SU-DHL-6 (cell line): ENCODE data around the gene FAXDC2.

Source experiments
- H2AFZ ChIP-seq: fragments of 200-600 bp; sonication (generic); 2 replicates; pipeline ENCODE4 v1.6.1; 2014; ENCODE audit warnings: low read depth, mild to moderate bottlenecking, moderate library complexity, mixed read lengths, antibody characterized with exemption, low read length; ENCODE audit not compliant: severe bottlenecking
- H3F3A ChIP-seq: fragments of 200-600 bp; shearing (Covaris generic); 2 replicates; pipeline ENCODE4 v1.6.0; 2016; ENCODE audit warnings: antibody characterized with exemption, mild to moderate bottlenecking; ENCODE audit not compliant: insufficient read depth
- H3K27ac ChIP-seq: fragments of 200-600 bp; sonication (generic); 2 replicates; pipeline ENCODE4 v1.5.1; 2016; ENCODE audit warnings: low read depth, mild to moderate bottlenecking, low read length, moderate library complexity, mixed read lengths
- H3K27me3 ChIP-seq: fragments of 200-600 bp; sonication (generic), shearing (Covaris generic); 2 replicates; pipeline ENCODE4 v1.6.0; 2014; ENCODE audit warnings: mild to moderate bottlenecking, low read length
- H3K36me3 ChIP-seq: fragments of 200-600 bp; sonication (generic); 2 replicates; pipeline ENCODE4 v1.6.1; 2014; ENCODE audit warnings: mild to moderate bottlenecking, low read length, mixed read lengths
- H3K4me2 ChIP-seq: fragments of 300-600, 200-600 bp; shearing (Covaris generic), sonication (generic); 2 replicates; pipeline ENCODE4 v1.6.0; 2014; ENCODE audit warnings: low read length, low read depth, mild to moderate bottlenecking; ENCODE audit not compliant: poor library complexity, severe bottlenecking
- H3K4me3 ChIP-seq: fragments of 200-600 bp; sonication (generic); 2 replicates; pipeline ENCODE4 v1.5.1; 2014; ENCODE audit warnings: antibody characterized with exemption, low read length, mild to moderate bottlenecking, mixed read lengths; ENCODE audit not compliant: insufficient read depth, poor library complexity, severe bottlenecking
- H3K79me2 ChIP-seq: fragments of 200-600 bp; sonication (generic); 2 replicates; pipeline ENCODE4 v1.6.1; 2014; ENCODE audit warnings: mild to moderate bottlenecking, low read length, moderate library complexity; ENCODE audit not compliant: insufficient read depth
- H3K9ac ChIP-seq: fragments of 200-600 bp; sonication (generic); 2 replicates; pipeline ENCODE4 v1.7.0; 2014; ENCODE audit warnings: mild to moderate bottlenecking, low read length
- H3K9me2 ChIP-seq: fragments of 200-600 bp; sonication (generic); replicated peaks from 2 replicates; pipeline ENCODE4 v1.6.1; 2014; ENCODE audit warnings: low read length; ENCODE audit not compliant: insufficient read depth
- H3K9me3 ChIP-seq: fragments of 200-600 bp; sonication (generic); 2 replicates; pipeline ENCODE4 v1.6.1; 2014; ENCODE audit warnings: low read length, mixed read lengths; ENCODE audit not compliant: insufficient read depth
- H4K20me1 ChIP-seq: fragments of 200-600 bp; sonication (generic); 2 replicates; pipeline ENCODE4 v1.6.1; 2014; ENCODE audit warnings: low read depth, mild to moderate bottlenecking, antibody characterized with exemption, low read length, moderate library complexity, mixed read lengths
- CTCF ChIP-seq: fragments of 200-600 bp; sonication (generic); IDR thresholded peaks from one replicate; pipeline ENCODE4 v1.5.1; 2017; ENCODE audit warnings: antibody characterized with exemption, mild to moderate bottlenecking, low read length, moderate library complexity; ENCODE audit not compliant: insufficient read depth, poor library complexity, severe bottlenecking
- EZH2phosphoT487 ChIP-seq: fragments of 200-600 bp; sonication (generic), shearing (Covaris generic); conservative IDR thresholded peaks from 2 replicates; pipeline ENCODE4 v1.6.1; 2018; ENCODE audit warnings: mild to moderate bottlenecking, antibody characterized with exemption, low read length, moderate library complexity, mixed read lengths

Gene FAXDC2

GRCh38 chr5:154794525-154795234 lies 55.7 kb downstream of the FAXDC2 start:
- H3K36me3 ChIP-seq: peaks cover 56% of the 10 kb centered on the region
- H3K4me2 ChIP-seq: no peak overlapping the region
- H3K9me2 ChIP-seq: no peaks in the 10 kb centered on the region
- no peak overlapping the region for H3K4me3 ChIP-seq
- no peak overlapping the region for H3K27ac ChIP-seq
- H4K20me1 ChIP-seq: peaks cover 16% of the 10 kb centered on the region
- no peaks in the 10 kb centered on the region for H3K27me3 ChIP-seq
- H3K79me2 ChIP-seq: peaks cover 30% of the 10 kb centered on the region
- no peak overlapping the region for H2AFZ ChIP-seq
- H3K9ac ChIP-seq: no peak overlapping the region
- no peaks in the 10 kb centered on the region for H3K9me3 ChIP-seq
- no peak for TF ChIP-seq EZH2phosphoT487
- no peak for TF ChIP-seq CTCF
- peaks cover 7% of the 10 kb centered on the region; the same call in 1 of the 2 replicates for H3F3A ChIP-seq

GRCh38 chr5:154793599-154794524 lies 56.5 kb downstream of the FAXDC2 start:
- no peak overlapping the region for H3K4me2 ChIP-seq
- H3K27ac ChIP-seq: no peak overlapping the region
- no peak overlapping the region for H3K4me3 ChIP-seq
- peaks cover 49% of the 10 kb centered on the region for H3K36me3 ChIP-seq
- H3K9me3 ChIP-seq: no peaks in the 10 kb centered on the region
- TF ChIP-seq EZH2phosphoT487 (no peak), CTCF (no peak)
- no peaks in the 10 kb centered on the region for H3K9me2 ChIP-seq
- peaks cover 36% of the 10 kb centered on the region for H3K79me2 ChIP-seq
- H2AFZ ChIP-seq: no peak overlapping the region
- H4K20me1 ChIP-seq: peaks cover 20% of the 10 kb centered on the region
- no peak overlapping the region for H3K9ac ChIP-seq
- no peaks in the 10 kb centered on the region for H3K27me3 ChIP-seq
- peaks cover 7% of the 10 kb centered on the region; the same call in 1 of the 2 replicates for H3F3A ChIP-seq

GRCh38 chr5:154791535-154791934 lies 58.9 kb downstream of the FAXDC2 start:
- no peak overlapping the region for H3K9ac ChIP-seq
- no peak overlapping the region for H3K4me3 ChIP-seq
- no peak overlapping the region for H3K27ac ChIP-seq
- H3K36me3 ChIP-seq: peaks cover 31% of the 10 kb centered on the region
- TF ChIP-seq EZH2phosphoT487 (no peak), CTCF (no peak)
- no peaks in the 10 kb centered on the region for H3K27me3 ChIP-seq
- peaks cover 3% of the 10 kb centered on the region; the same call in 1 of the 2 replicates for H3F3A ChIP-seq
- no peak overlapping the region for H3K4me2 ChIP-seq
- peaks cover 55% of the 10 kb centered on the region for H3K79me2 ChIP-seq
- no peaks in the 10 kb centered on the region for H3K9me2 ChIP-seq
- H4K20me1 ChIP-seq: peaks cover 26% of the 10 kb centered on the region; the same call in 1 of the 2 replicates
- no peaks in the 10 kb centered on the region for H3K9me3 ChIP-seq
- no peak overlapping the region for H2AFZ ChIP-seq
